Stimulated activated CD4-positive, alpha-beta T cell treated with anti-CD3 and anti-CD28 coated beads, TNF-alpha, amount 100 ng/mL, for 24 hours (primary cell): ENCODE measurements around the gene HS3ST2.

Experiments used
- DNase-seq, 3 experiments: peaks; one replicate each; pipeline ENCODE4 v3.0.0-alpha.2; 2020; ENCODE audit warnings: low read depth in 3 of 3

HS3ST2 gene

GRCh38 chr16:22813948-22814710 lies at the start of gene HS3ST2:
Gene HS3ST2, plus strand, starts transcription at chr16:22814162. Its CDS starts 449 bp downstream, at chr16:22814611.
- DNase-seq: no peak

GRCh38 chr16:22764662-22765327 lies 49.2 kb upstream of the HS3ST2 start:
- no peak for DNase-seq

DNA sequence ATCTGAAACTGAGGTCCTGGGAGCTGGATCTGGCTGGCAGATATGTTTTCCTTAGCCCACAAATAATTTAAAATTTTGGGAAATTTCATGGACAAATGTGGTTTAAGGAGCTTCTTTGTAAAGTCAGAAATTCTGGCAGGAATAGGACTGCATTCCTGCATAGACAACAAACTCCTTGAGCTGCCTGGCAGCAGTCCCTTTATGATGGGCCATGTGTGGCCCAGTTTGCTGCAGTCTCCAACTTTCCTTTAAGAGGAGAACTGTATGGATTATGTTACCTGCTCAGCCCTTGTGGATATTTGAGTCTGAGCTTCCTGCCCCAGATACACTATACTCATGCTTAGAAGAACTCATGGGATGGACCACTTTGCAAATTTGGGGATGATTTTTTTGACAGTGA lies 48.5 kb upstream of the HS3ST2 start:
- DNase-seq: no peak

- DNase-seq: no peak
Observed at GRCh38 chr16:22770866-22771265, 43.1 kb upstream of the HS3ST2 start.

DNA sequence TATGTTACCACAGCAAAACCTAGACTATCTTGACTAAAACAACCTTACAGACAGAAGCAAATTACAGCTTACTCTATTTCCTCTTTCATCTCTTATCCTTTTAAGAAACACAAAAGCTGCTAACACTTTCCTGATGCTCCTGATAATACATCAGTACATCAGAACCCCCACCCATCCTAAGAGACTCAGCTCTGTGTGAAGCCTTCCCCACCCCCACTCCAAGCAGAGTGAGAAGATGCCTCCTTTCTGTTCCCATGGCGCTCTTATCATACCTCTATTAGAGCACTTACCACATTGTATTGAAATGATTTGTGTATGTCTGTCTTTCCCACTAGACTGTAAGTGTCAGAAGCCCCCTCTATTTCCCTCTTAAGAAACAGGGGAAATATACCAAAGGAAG lies 42.4 kb upstream of the HS3ST2 start:
- no peak for DNase-seq

DNA sequence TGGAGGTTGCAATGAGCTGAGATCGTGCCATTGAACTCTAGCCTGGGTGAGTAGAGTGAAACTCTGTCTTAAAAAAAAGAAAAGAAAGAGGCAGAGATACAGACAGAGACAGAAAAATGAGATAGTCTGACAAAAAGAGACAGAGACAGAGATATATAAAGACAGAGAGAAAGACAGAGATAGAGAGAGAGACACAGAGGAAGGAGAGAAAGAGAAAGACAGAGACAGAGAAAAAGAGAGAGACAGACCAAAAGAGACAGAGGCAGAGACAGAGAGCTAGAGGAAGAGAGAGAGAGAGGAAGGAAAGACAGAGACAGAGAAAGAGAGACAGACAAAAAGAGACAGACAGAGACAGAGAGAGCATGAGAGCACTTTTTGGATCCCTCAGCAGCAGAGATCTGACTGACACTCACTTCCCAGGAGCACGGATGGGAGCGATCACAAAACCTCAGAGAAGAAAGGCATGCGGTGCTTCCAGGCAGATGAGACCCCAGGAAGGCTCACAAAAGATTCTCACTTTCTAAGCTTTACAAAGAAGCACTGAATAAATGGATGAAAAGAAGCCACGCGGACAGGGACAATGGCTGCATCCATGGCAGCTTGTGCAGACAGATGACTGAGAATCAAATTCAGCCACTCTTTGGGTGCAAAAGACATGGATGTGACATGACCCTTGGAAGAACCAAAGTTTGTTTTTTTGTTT lies 38.6 kb upstream of the HS3ST2 start:
- no peak for DNase-seq

DNA sequence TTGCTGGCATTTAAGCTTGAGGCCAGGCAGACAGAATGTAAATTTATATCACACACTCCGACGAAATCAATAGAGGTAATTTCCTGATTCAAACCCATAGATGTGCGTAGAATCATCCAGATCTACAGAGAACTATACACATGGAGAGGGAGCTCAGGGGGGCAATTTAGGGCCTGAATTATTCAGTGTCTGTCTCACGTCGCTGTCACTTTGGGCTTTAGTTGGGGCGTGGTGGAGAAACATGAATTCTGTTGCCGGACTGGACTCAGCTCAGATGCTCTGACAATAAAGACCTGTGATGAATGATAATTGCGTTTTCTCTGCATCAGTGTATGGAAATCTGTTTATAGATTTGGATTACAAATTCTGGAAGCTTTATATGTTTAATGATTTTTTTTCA lies 32.5 kb upstream of the HS3ST2 start:
- DNase-seq: no peak

- DNase-seq: no peak
Observed at GRCh38 chr16:22782314-22782713, 31.6 kb upstream of the HS3ST2 start.

- DNase-seq: no peak
Observed at GRCh38 chr16:22784690-22785214, 29.2 kb upstream of the HS3ST2 start.

DNA sequence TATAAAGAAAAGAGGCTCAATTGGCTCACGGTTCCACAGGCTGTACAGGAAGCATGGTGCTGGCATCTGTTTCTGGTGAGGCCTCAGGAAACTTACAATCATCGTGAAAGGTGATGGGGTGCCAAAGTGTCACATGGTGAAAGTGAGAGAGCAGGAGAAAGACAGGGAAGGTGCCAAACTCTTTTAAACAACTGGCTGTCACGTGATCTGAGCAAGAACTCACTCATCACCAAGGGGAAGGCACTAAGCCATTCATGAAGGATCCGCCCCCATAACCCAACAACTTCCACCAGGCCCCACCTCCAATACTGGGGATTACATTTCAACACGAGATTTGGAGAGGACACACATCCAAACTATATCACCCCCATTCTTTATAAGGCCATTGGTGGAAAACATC lies 28.4 kb upstream of the HS3ST2 start:
- DNase-seq: no peak

GRCh38 chr16:22786284-22786683 lies 27.7 kb upstream of the HS3ST2 start:
- no peak for DNase-seq

DNA sequence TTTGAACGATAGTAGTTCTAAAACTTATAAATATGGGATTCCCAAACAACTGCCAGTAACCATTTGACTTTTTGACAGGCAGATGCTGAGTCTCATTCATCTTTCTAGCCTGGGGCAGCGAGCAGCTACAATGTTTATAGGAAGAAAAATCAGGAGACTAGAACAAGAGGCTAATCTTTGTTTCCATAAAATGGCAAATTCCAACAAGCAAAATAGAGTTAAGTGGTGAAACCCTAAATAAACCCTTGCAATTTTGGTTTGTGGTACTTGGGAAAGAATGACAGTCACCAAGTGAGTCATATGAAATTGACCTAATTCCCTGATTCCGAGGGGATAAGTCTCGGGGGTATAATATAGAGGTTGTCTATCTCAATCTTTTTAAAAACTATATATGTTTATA lies 27.3 kb upstream of the HS3ST2 start:
- no peak for DNase-seq

DNA sequence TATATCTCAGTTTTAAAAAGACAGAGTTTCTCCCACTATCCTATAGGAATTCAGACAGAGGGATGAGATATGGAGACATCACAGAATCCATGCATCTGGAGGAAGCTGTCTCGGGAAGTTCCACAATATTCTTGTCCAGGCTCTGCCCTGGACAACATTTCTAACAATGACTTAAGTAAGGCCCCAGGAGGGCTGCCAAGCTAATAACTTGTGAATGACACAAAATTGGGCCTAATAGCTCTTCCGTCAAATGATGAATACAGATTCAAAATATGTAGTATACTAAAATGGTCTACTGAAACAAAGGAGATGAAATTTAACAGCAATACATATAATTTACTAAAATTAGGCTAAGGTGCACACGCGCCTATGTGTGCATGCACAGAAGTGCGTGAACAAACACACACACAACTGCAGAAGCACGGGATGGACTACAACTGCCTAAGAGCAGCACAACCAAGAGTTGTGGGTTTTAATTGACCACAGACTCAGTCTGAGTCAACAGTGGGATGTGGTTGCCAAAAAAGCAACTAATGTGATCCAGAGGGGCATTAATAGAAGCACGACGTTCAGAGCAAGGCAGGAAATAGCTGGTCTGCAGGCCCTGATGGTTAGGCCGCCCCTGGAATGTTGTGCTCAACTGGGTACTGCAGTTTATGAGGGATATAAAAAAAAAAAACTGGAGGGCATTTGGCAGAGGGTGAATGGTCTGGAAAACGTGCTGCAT lies 26.3 kb upstream of the HS3ST2 start:
- DNase-seq: no peak

GRCh38 chr16:22788193-22788530 lies 25.8 kb upstream of the HS3ST2 start:
- no peak for DNase-seq

DNA sequence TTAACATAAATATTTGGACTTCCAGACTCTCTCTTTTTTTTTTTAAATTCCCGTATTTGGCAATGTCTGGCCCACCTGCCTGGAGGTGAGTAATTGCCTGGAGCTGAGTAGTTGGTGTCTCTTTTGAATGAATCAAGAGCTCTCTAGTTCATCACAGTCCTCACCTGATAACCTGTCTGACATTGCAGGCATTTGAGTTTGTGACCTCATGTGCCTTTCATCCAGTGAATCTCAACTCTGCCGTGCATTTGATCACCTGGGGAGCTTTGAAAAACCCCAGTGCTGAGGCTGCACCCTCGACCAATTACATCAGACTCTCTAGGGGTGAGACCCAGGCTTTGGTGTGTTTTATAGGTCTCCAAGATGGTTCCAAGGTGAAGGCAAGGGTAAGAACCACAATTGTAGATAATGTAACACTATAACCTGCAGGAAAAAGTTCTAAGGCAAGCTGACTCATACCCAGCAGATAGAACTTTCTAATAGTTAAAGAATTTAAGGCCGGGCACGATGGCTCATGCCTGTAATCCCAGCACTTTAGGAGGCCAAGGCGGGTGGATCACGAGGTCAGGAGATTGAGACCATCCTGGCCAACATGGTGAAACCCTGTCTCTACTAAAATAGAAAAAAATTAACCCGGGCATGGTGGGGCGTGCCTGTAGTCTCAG lies 24.5 kb upstream of the HS3ST2 start:
- DNase-seq: no peak

DNA sequence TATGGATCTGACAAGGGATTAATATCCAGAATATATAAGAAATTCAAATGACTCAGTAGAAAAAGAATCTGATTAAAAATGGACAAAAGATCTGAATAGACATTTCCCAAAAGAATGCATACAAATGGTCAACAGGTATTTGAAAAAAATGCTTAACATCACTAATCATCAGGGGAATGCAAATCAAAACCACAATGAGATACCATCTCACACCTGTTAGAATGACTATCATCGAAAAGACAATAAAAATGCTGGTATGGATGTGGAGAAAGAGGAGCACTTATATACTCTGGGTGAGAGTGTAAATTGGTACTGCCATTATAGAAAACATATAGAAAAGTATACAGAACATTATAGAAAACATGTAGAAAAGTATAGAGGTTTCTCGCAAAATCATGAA lies 16.4 kb upstream of the HS3ST2 start:
- no peak for DNase-seq

GRCh38 chr16:22799113-22799512 lies 14.8 kb upstream of the HS3ST2 start:
- no peak for DNase-seq

- DNase-seq: no peak
Observed at GRCh38 chr16:22804893-22805292, 9.1 kb upstream of the HS3ST2 start.

DNA sequence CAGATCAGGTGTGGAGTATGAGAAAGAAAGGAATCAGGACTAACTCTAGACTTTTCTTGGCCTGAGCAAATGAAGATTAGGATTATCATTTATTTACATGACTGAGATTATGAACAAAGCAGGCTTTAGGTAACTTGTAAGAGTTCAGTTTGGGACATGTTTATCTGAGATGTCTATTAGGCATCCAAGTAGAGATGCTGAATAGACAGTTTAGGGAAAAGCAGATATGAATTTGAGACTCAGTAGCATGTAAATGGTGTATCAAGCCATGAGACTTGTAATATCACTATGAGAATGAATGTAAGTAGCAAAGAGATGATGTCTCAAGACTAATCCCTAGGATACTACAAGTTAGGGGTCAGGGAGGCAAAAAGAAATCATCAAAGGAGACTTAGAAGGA lies 8.6 kb upstream of the HS3ST2 start:
- no peak for DNase-seq

GRCh38 chr16:22806811-22807210 lies 7.2 kb upstream of the HS3ST2 start:
- no peak for DNase-seq

DNA sequence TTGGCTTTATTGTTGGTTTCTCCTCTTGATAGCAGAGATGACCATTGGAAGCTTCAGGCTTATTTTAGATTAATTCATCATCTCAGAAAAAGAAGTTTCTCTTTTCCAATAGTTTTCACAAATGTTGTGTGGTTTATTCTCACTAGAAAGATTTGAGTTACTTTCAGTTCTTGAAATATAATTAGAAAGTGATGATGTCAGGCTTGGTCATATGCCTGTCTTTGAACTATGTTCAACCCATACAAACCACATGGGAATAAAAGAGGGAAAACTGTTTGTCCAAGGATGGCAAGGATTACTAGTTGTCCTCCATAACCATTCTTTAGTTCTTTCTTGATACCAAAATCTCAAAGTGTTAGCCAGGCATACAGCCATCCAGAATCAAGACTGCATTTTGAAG lies 3.7 kb upstream of the HS3ST2 start:
- no peak for DNase-seq
